HG03103 (cell line): Measurements from ENCODE around the gene CRIP2.

Source experiments
- ATAC-seq: cut with Tn5 transposase; IDR thresholded peaks from one replicate; pipeline ENCODE4 v1.9.1; 2021; ENCODE audit warnings: low read depth; ENCODE audit not compliant: unreplicated experiment

The CRIP2 gene

GRCh38 chr14:105475269-105476096 is 862 bp downstream of the CRIP2 start:
- ATAC-seq: no peak

GRCh38 chr14:105476097-105476830 is 1.6 kb downstream of the CRIP2 start:
- no peak for ATAC-seq

GRCh38 chr14:105476831-105477659 is 2.4 kb downstream of the CRIP2 start:
- no peak for ATAC-seq

- ATAC-seq: no peak
These were observed 3.2 kb downstream of the CRIP2 start for GRCh38 chr14:105477660-105478397.

- ATAC-seq: no peak
These were observed 4.0 kb downstream of the CRIP2 start for GRCh38 chr14:105478398-105479251.

- ATAC-seq: no peak
These were observed 5.0 kb downstream of the CRIP2 start for GRCh38 chr14:105479431-105480158.

GRCh38 chr14:105480199-105480746 is 5.7 kb downstream of the CRIP2 start:
- ATAC-seq: no peak

- peak; percentile 43 for ATAC-seq
These were observed 6.5 kb downstream of the CRIP2 start for GRCh38 chr14:105480807-105481801.

GRCh38 chr14:105481886-105482457 is 7.4 kb downstream of the CRIP2 start:
- ATAC-seq: peak; percentile 67

GRCh38 chr14:105482486-105483110 is 8.0 kb downstream of the CRIP2 start:
- no peak for ATAC-seq

GRCh38 chr14:105483300-105484068 is 8.9 kb downstream of the CRIP2 start:
- ATAC-seq: no peak

- ATAC-seq: no peak
These were observed 9.7 kb downstream of the CRIP2 start for GRCh38 chr14:105484069-105484996.

- no peak for ATAC-seq
These were observed 10.4 kb downstream of the CRIP2 start for GRCh38 chr14:105484997-105485393.

GRCh38 chr14:105485739-105486162 is 11.1 kb downstream of the CRIP2 start:
- ATAC-seq: no peak
